Karpas-422 (cell line): ENCODE measurements around the gene CHGA. TPM values are rescaled to one million over a fixed set of nuclear protein-coding genes. Genes with fewer than 3 reads are reported as not detected.

ENCODE experiments used
- DNase-seq: peaks from one replicate; pipeline ENCODE4 v3.0.0-alpha.2; 2015
- H2AFZ ChIP-seq: fragments of 200-600 bp; sonication (generic); 2 replicates; pipeline ENCODE4 v1.6.1; 2014; ENCODE audit warnings: antibody characterized with exemption, low read length, mixed read lengths
- H3K27ac ChIP-seq: fragments of 200-600 bp; sonication (generic); 2 replicates; pipeline ENCODE4 v1.5.1; 2014; ENCODE audit warnings: mild to moderate bottlenecking, low read length, moderate library complexity
- H3K27me3 ChIP-seq: fragments of 200-600 bp; sonication (generic); 2 replicates; pipeline ENCODE4 v1.6.1; 2014; ENCODE audit warnings: low read length, mixed read lengths
- H3K36me3 ChIP-seq: fragments of 200-600 bp; sonication (generic); 2 replicates; pipeline ENCODE4 v1.6.1; 2014; ENCODE audit warnings: low read length, mixed read lengths; ENCODE audit not compliant: insufficient read depth
- H3K4me1 ChIP-seq: fragments of 200-600 bp; sonication (generic); 2 replicates; pipeline ENCODE4 v1.6.1; 2014; ENCODE audit warnings: mild to moderate bottlenecking, low read length, mixed read lengths
- H3K4me2 ChIP-seq: fragments of 200-600 bp; sonication (generic); 2 replicates; pipeline ENCODE4 v1.6.1; 2014; ENCODE audit warnings: low read length, low read depth, mild to moderate bottlenecking; ENCODE audit not compliant: poor library complexity, severe bottlenecking
- H3K4me3 ChIP-seq: fragments of 200-600 bp; sonication (generic); 2 replicates; pipeline ENCODE4 v1.5.1; 2014; ENCODE audit warnings: mild to moderate bottlenecking, antibody characterized with exemption, low read length, mixed read lengths
- H3K79me2 ChIP-seq: fragments of 200-600 bp; sonication (generic); 2 replicates; pipeline ENCODE4 v1.6.1; 2014; ENCODE audit warnings: mild to moderate bottlenecking, low read length, mixed read lengths
- H3K9ac ChIP-seq: fragments of 200-600 bp; sonication (generic); 2 replicates; pipeline ENCODE4 v1.6.0; 2014; ENCODE audit warnings: low read length
- H3K9me2 ChIP-seq: fragments of 200-600 bp; sonication (generic), shearing (Covaris generic); replicated peaks from 2 replicates; pipeline ENCODE4 v1.6.0; 2014; ENCODE audit warnings: mild to moderate bottlenecking, low read length, moderate library complexity; ENCODE audit not compliant: insufficient read depth
- H3K9me3 ChIP-seq: fragments of 300-700, 200-600 bp; sonication (generic); 2 replicates; pipeline ENCODE4 v1.6.1; 2014; ENCODE audit warnings: low read length, mixed read lengths
- H4K20me1 ChIP-seq: fragments of 200-600 bp; sonication (generic); 2 replicates; pipeline ENCODE4 v1.6.1; 2014; ENCODE audit warnings: mild to moderate bottlenecking, antibody characterized with exemption, low read length, low read depth; ENCODE audit not compliant: insufficient read depth
- total RNA-seq: library from RNA; depleted of rRNA; stranded (reverse); fragments of >200 nt; shearing (Covaris generic); gene quantifications from 2 replicates; pipeline ENCODE4 v1.2.3, GENCODE V29; 2014; ENCODE audit warnings: low replicate concordance

Gene CHGA
- total RNA-seq, 1 experiment from 2014 or later: not detected

- no peak overlapping the region for H3K27ac ChIP-seq
- no peak overlapping the region for H3K4me3 ChIP-seq
- no peak overlapping the region for H3K4me2 ChIP-seq
- no peaks in the 10 kb centered on the region for H3K4me1 ChIP-seq
- no peaks in the 10 kb centered on the region for H3K79me2 ChIP-seq
- H3K9me3 ChIP-seq: no peaks in the 10 kb centered on the region
- no peaks in the 10 kb centered on the region; the same call in 1 of the 2 replicates for H3K27me3 ChIP-seq
- H3K9ac ChIP-seq: no peak overlapping the region
- H2AFZ ChIP-seq: no peak overlapping the region
- no peak for DNase-seq
- no peaks in the 10 kb centered on the region for H3K9me2 ChIP-seq
- no peaks in the 10 kb centered on the region for H3K36me3 ChIP-seq
- no peaks in the 10 kb centered on the region for H4K20me1 ChIP-seq
Measured at GRCh38 chr14:92885279-92886061, 37.5 kb upstream of the CHGA start.

GRCh38 chr14:92886337-92886736, 36.6 kb upstream of the CHGA start:
- no peaks in the 10 kb centered on the region for H4K20me1 ChIP-seq
- H3K4me2 ChIP-seq: no peak overlapping the region
- H3K9me2 ChIP-seq: no peaks in the 10 kb centered on the region
- no peak overlapping the region for H3K9ac ChIP-seq
- H2AFZ ChIP-seq: no peak overlapping the region
- H3K27ac ChIP-seq: no peak overlapping the region
- H3K36me3 ChIP-seq: no peaks in the 10 kb centered on the region
- H3K79me2 ChIP-seq: no peaks in the 10 kb centered on the region
- no peak for DNase-seq
- H3K4me1 ChIP-seq: no peaks in the 10 kb centered on the region
- H3K4me3 ChIP-seq: no peak overlapping the region
- H3K27me3 ChIP-seq: no peaks in the 10 kb centered on the region; the same call in 1 of the 2 replicates
- H3K9me3 ChIP-seq: no peaks in the 10 kb centered on the region

- Histone ChIP-seq H3K27me3 (no peaks in the 10 kb centered on the region; the same call in 1 of the 2 replicates), H3K4me1 (no peaks in the 10 kb centered on the region), H3K36me3 (no peaks in the 10 kb centered on the region), H3K79me2 (no peaks in the 10 kb centered on the region), H3K4me2 (no peak overlapping the region), H2AFZ (no peak overlapping the region), H3K9ac (no peak overlapping the region), H3K9me2 (no peaks in the 10 kb centered on the region), H3K27ac (no peak overlapping the region), H3K9me3 (no peaks in the 10 kb centered on the region), H3K4me3 (no peak overlapping the region), H4K20me1 (no peaks in the 10 kb centered on the region)
- DNase-seq: no peak
Measured at GRCh38 chr14:92887157-92887556, 35.8 kb upstream of the CHGA start.

GRCh38 chr14:92888896-92889295, 34.1 kb upstream of the CHGA start:
- Histone ChIP-seq H3K4me1 (no peaks in the 10 kb centered on the region), H3K9ac (no peak overlapping the region), H4K20me1 (no peaks in the 10 kb centered on the region), H2AFZ (no peak overlapping the region), H3K36me3 (no peaks in the 10 kb centered on the region), H3K4me3 (no peak overlapping the region), H3K79me2 (no peaks in the 10 kb centered on the region), H3K27me3 (peaks cover 6% of the 10 kb centered on the region; the same call in 1 of the 2 replicates), H3K9me3 (peaks cover 7% of the 10 kb centered on the region; the same call in 1 of the 2 replicates), H3K9me2 (no peaks in the 10 kb centered on the region), H3K27ac (no peak overlapping the region), H3K4me2 (no peak overlapping the region)
- DNase-seq: no peak

GRCh38 chr14:92890830-92891588, 31.9 kb upstream of the CHGA start:
- DNase-seq: no peak

GRCh38 chr14:92892589-92892988, 30.4 kb upstream of the CHGA start:
- Histone ChIP-seq H3K36me3 (no peaks in the 10 kb centered on the region), H4K20me1 (no peaks in the 10 kb centered on the region), H3K4me2 (no peak overlapping the region), H3K4me1 (no peaks in the 10 kb centered on the region), H3K79me2 (no peaks in the 10 kb centered on the region), H3K4me3 (no peak overlapping the region), H3K9me3 (peaks cover 7% of the 10 kb centered on the region; the same call in 1 of the 2 replicates), H3K27ac (no peak overlapping the region), H3K27me3 (peaks cover 6% of the 10 kb centered on the region; the same call in 1 of the 2 replicates), H2AFZ (no peak overlapping the region), H3K9ac (no peak overlapping the region), H3K9me2 (no peaks in the 10 kb centered on the region)
- DNase-seq: no peak

More at GRCh38 chr14:92890830-92891588, 31.9 kb upstream of the CHGA start:
- Histone ChIP-seq H3K4me1 (no peaks in the 10 kb centered on the region), H3K27me3 (peaks cover 6% of the 10 kb centered on the region; the same call in 1 of the 2 replicates), H3K4me2 (no peak overlapping the region), H3K9ac (no peak overlapping the region), H3K4me3 (no peak overlapping the region), H4K20me1 (no peaks in the 10 kb centered on the region), H2AFZ (no peak overlapping the region), H3K9me2 (no peaks in the 10 kb centered on the region), H3K9me3 (peaks cover 7% of the 10 kb centered on the region; the same call in 1 of the 2 replicates), H3K27ac (no peak overlapping the region), H3K36me3 (no peaks in the 10 kb centered on the region), H3K79me2 (no peaks in the 10 kb centered on the region)

- no peak overlapping the region for H3K9ac ChIP-seq
- H3K27ac ChIP-seq: no peak overlapping the region
- peaks cover 7% of the 10 kb centered on the region; the same call in 1 of the 2 replicates for H3K9me3 ChIP-seq
- no peak overlapping the region for H3K4me3 ChIP-seq
- H3K9me2 ChIP-seq: no peaks in the 10 kb centered on the region
- H3K36me3 ChIP-seq: no peaks in the 10 kb centered on the region
- H3K27me3 ChIP-seq: peaks cover 6% of the 10 kb centered on the region; the same call in 1 of the 2 replicates
- H3K4me2 ChIP-seq: no peak overlapping the region
- DNase-seq: no peak
- H4K20me1 ChIP-seq: no peaks in the 10 kb centered on the region
- H3K79me2 ChIP-seq: no peaks in the 10 kb centered on the region
- H2AFZ ChIP-seq: no peak overlapping the region
- no peaks in the 10 kb centered on the region for H3K4me1 ChIP-seq
Measured at GRCh38 chr14:92895352-92895878, 27.5 kb upstream of the CHGA start.
